A673 (cell line): Measurements from ENCODE around the gene HS3ST3A1. TPM values are rescaled to one million over a fixed set of nuclear protein-coding genes. Genes with fewer than 3 reads are reported as not detected.

Source experiments
- BruUV-seq: library from RNA; stranded (reverse); fragments of 400-500 nt; replicated peaks from 2 replicates; lab custom pipeline; 2021; lab: Mats Ljungman, UMichigan
- CTCF ChIA-PET: fragments of 300-600 bp; sonication (Branson Sonifier 250); formaldehyde crosslinking; loops from one replicate; lab custom pipeline; 2022; ENCODE audit warnings: antibody characterized with exemption; lab: Charles Lee
- POLR2A ChIA-PET: fragments of 300-600 bp; sonication (Branson Sonifier 250); formaldehyde crosslinking; loops from one replicate; lab custom pipeline; 2022; ENCODE audit warnings: antibody characterized with exemption; ENCODE audit not compliant: low non-redundant PET; lab: Charles Lee
- DNase-seq: peaks from one replicate; pipeline ENCODE4 v3.0.0-alpha.2; 2015; ENCODE audit warnings: low spot score
- H3K27ac ChIP-seq: fragments of 200-600 bp; sonication (generic); 2 replicates; pipeline ENCODE4 v1.5.1; 2016; ENCODE audit warnings: mixed run types, low read depth, mild to moderate bottlenecking, mixed read lengths, antibody characterized with exemption, low read length; ENCODE audit not compliant: poor library complexity, severe bottlenecking
- H3K27me3 ChIP-seq: fragments of 200-600 bp; sonication (generic); replicated peaks from 2 replicates; pipeline ENCODE4 v1.6.1; 2017; ENCODE audit warnings: mixed run types, low read depth, mild to moderate bottlenecking, mixed read lengths, antibody characterized with exemption, low read length; ENCODE audit not compliant: insufficient read depth, poor library complexity
- H3K36me3 ChIP-seq: fragments of 200-600 bp; sonication (generic); 2 replicates; pipeline ENCODE4 v1.6.1; 2016; ENCODE audit warnings: mixed run types, mild to moderate bottlenecking, mixed read lengths, antibody characterized with exemption, low read length; ENCODE audit not compliant: insufficient read depth, poor library complexity, severe bottlenecking
- H3K4me1 ChIP-seq: fragments of 200-600 bp; sonication (generic); 2 replicates; pipeline ENCODE4 v1.6.1; 2017; ENCODE audit warnings: mixed run types, mild to moderate bottlenecking, mixed read lengths, antibody characterized with exemption, low read length; ENCODE audit not compliant: insufficient read depth, poor library complexity, severe bottlenecking
- H3K4me3 ChIP-seq: fragments of 200-600 bp; sonication (generic); 2 replicates; pipeline ENCODE4 v1.5.1; 2016; ENCODE audit warnings: low read depth, mixed run types, mild to moderate bottlenecking, mixed read lengths, low read length; ENCODE audit not compliant: poor library complexity, severe bottlenecking
- H3K9me3 ChIP-seq: fragments of 200-600 bp; sonication (generic); 2 replicates; pipeline ENCODE4 v1.6.1; 2016; ENCODE audit warnings: mixed run types, low read depth, mild to moderate bottlenecking, mixed read lengths, antibody characterized with exemption, low read length; ENCODE audit not compliant: poor library complexity, severe bottlenecking
- CTCF ChIP-seq: fragments of 300-800, 200-600 bp; sonication (generic); conservative IDR thresholded peaks from 2 replicates; pipeline ENCODE4 v1.5.1; 2017; ENCODE audit warnings: low read depth, mild to moderate bottlenecking, antibody characterized with exemption, low read length, moderate library complexity, mixed read lengths
- EZH2 ChIP-seq: fragments of 200-600 bp; sonication (generic); IDR thresholded peaks from 2 replicates; pipeline ENCODE4 v1.6.1; 2017; ENCODE audit warnings: borderline replicate concordance, low read depth, mild to moderate bottlenecking, mixed read lengths, antibody characterized with exemption, low read length; ENCODE audit not compliant: poor library complexity, severe bottlenecking
- intact Hi-C: fragments of 100-400 bp; cut with micrococcal nuclease; formaldehyde crosslinking; loops from one replicate; pipeline ENCODE4 v1.10.0; 2022; ENCODE audit not compliant: unreplicated experiment
- total RNA-seq: library from RNA; stranded (reverse); gene quantifications from 2 replicates; pipeline ENCODE4 v1.2.3, GENCODE V29; 2021

The HS3ST3A1 gene
- total RNA-seq, 1 experiment from 2014 or later, result not detected

GRCh38 chr17:13490427-13490826 lies 111.3 kb downstream of the HS3ST3A1 start:
- no peaks in the 10 kb centered on the region for H3K36me3 ChIP-seq
- no TSS peak for BruUV-seq
- intact Hi-C loops, result no loop called here
- TF ChIP-seq EZH2, result no peak
- TF ChIP-seq CTCF, result no peak
- H3K9me3 ChIP-seq, result peaks cover 23% of the 10 kb centered on the region
- no peak overlapping the region for H3K27ac ChIP-seq
- H3K27me3 ChIP-seq, result no peaks in the 10 kb centered on the region
- no peak overlapping the region for H3K4me3 ChIP-seq
- no peak for DNase-seq
- CTCF ChIA-PET, result no interaction called here
- POLR2A ChIA-PET, result no interaction called here
- no peaks in the 10 kb centered on the region for H3K4me1 ChIP-seq

GRCh38 chr17:13485327-13485726 lies 116.4 kb downstream of the HS3ST3A1 start:
- Histone ChIP-seq H3K27ac (no peak overlapping the region), H3K36me3 (no peaks in the 10 kb centered on the region), H3K9me3 (peaks cover 32% of the 10 kb centered on the region), H3K27me3 (no peaks in the 10 kb centered on the region), H3K4me3 (no peak overlapping the region), H3K4me1 (no peaks in the 10 kb centered on the region)
- ChIA-PET CTCF (no interaction called here), POLR2A (no interaction called here)
- BruUV-seq, result no TSS peak
- TF ChIP-seq CTCF (no peak), EZH2 (no peak)
- DNase-seq, result no peak
- intact Hi-C loops, result no loop called here

- Histone ChIP-seq H3K4me3 (no peak overlapping the region), H3K9me3 (peaks cover 36% of the 10 kb centered on the region), H3K36me3 (no peaks in the 10 kb centered on the region), H3K4me1 (no peaks in the 10 kb centered on the region), H3K27me3 (no peaks in the 10 kb centered on the region), H3K27ac (no peak overlapping the region)
- DNase-seq, result no peak
- TF ChIP-seq EZH2 (no peak), CTCF (no peak)
- CTCF ChIA-PET, result no interaction called here
- POLR2A ChIA-PET, result no interaction called here
- intact Hi-C loops, result no loop called here
- BruUV-seq, result no TSS peak
Measured at GRCh38 chr17:13484020-13484419, 117.7 kb downstream of the HS3ST3A1 start.
